GM18867 (cell line): ENCODE results near the gene HTR6.

Experiments
- ATAC-seq: cut with Tn5 transposase; IDR thresholded peaks from one replicate; pipeline ENCODE4 v1.9.1; 2021; ENCODE audit warnings: mild to moderate bottlenecking, moderate library complexity; ENCODE audit not compliant: unreplicated experiment

HTR6 gene

DNA sequence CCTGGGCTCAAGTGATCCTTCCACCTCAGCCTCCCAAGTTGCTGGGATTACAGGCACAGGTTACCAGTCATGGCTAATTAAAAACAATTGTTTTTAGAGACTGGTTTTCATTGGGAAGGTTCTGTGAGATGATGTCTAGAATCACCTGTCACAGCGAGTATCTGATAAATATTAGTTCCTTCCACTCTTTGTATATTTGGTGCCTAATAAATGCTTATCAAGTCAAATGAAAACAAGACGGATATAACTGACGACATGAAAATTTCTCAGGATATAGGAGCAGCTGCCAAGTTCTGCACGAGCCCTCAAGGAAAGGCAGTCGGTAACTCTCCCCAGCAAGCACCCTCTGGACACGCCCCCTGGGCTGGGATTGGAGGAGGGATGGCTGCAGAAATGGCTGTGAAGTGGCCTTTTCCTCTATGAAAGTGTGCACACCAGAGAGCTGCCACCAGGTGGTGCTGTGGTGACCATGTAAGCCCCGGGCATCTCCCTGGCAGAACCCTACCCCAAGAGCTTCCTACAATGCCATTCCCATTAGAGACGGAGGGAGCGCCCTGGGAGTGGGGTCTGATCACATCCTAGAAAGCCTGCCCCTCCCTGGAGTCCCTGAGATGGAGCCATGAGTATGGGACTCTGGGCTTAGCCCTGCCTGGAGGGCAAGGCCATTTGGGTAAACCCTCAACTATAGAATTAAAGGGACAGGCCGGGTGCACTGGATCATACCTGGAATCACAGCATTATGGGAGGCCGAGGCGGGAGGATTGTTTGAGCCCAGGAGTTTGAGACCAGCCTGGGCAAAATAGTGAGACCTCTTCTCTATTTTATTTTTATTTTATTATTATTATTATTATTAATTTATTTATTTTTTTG, 50.9 kb downstream of the HTR6 start:
- ATAC-seq: peak; percentile 69

- no peak for ATAC-seq
Observed at GRCh38 chr1:19717467-19717866, 52.8 kb downstream of the HTR6 start.

GRCh38 chr1:19720174-19720573, 55.5 kb downstream of the HTR6 start:
- ATAC-seq: no peak

- no peak for ATAC-seq
Observed at GRCh38 chr1:19720973-19721372, 56.3 kb downstream of the HTR6 start.

GRCh38 chr1:19723874-19724273, 59.2 kb downstream of the HTR6 start:
- no peak for ATAC-seq

DNA sequence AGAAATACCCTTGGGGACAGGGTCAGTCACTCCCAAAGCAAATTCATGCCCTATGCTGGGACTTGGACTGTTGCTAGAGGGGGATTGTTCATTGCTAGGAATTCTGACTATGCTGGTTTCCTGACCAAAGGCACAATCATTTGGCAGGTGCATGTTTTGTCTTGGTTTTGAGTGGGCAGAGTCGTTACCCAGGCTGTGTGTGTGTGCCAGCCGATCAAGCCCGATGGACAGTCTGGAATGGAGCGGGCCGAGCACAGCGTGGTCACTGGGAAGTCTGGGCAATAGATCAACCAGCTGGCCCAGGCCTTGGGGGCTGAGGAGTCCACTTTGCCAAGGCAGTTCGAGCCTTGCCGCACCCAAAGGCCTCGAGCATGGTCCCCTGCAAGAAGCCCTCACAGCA, 60.9 kb downstream of the HTR6 start:
- no peak for ATAC-seq

DNA sequence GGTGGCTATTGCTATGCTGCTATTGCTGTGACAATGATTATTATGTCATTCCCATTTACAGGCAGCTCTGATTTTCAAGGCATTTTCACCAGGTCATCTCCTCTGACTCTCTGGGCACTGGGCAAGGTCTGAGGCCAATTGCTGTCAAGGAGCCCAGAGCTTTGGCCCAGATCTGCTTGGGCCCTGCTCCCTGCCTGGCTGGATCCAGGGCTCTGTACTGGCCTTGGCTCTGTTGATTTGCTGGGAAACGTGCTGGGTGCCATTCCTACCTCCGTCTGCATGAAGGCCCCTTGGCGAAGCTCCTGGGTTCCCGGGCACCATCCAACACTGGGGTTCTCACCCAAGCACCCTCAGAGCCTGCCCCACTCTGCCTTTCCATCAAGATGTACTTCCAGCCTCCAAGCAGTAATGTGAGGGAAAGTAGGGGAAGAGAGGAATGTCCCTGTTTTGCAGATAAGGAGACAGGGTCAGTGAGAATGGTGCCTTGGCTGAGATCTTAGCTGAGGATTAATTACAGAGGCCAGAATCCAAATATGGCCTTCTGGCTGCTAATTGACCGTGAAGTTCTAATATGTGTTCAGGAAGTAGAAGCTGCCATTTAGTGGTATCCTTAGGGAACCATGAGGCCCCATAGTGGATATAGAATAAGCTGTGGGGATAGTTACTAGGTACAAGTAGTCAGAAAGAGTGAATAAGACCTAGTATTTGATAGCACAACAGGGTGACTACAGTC, 63.9 kb downstream of the HTR6 start:
- ATAC-seq: no peak

- ATAC-seq: no peak
Observed at GRCh38 chr1:19730232-19730631, 65.6 kb downstream of the HTR6 start.
